Mesangial cell (primary cell): Measurements from ENCODE around the gene SLC38A3. TPM values are rescaled to one million over a fixed set of nuclear protein-coding genes. Genes with fewer than 3 reads are reported as not detected.

Experiments used
- total RNA-seq: library from RNA; depleted of rRNA; stranded (reverse); fragments of >200 nt; gene quantifications from 2 replicates; pipeline ENCODE4 v1.2.3, GENCODE V29; 2015

Gene SLC38A3
- 0.51 TPM in 1 of 2 replicates, not detected in the other for total RNA-seq

DNA sequence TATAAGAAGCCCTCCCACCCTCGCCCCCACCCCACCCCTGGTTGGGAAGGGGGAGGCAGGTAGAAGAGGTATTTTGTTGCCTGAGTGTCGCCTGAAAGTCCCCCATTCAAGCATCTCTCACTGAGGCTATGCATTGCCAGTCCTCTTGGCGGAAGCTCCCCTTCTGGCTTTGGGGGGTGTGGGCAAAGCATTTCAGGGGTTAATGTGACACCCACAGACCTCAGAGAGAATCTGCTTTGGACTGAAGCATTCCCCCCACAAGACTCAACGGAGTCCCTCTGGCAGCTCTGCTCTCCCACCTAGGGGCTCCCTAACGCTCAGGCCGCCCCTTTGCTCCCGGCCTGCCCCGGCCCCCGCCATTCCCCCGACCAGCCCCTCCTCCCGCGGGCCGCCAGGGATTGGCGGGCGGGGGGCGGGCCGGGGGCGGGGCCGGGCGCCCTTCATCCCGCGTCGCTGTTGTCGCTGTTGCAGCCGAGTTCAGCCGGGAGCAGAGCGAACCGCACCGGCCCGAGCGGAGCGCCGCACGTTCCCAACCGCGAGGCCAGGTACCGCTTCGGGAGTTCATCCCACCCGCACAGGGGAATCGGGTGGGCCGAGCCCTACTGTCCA lies at the start of gene SLC38A3:
Gene SLC38A3 (plus strand): TSS at position 468 of the 609 bp plus-strand sequence. CDS start 8,929 bp downstream, outside the sequence.

DNA sequence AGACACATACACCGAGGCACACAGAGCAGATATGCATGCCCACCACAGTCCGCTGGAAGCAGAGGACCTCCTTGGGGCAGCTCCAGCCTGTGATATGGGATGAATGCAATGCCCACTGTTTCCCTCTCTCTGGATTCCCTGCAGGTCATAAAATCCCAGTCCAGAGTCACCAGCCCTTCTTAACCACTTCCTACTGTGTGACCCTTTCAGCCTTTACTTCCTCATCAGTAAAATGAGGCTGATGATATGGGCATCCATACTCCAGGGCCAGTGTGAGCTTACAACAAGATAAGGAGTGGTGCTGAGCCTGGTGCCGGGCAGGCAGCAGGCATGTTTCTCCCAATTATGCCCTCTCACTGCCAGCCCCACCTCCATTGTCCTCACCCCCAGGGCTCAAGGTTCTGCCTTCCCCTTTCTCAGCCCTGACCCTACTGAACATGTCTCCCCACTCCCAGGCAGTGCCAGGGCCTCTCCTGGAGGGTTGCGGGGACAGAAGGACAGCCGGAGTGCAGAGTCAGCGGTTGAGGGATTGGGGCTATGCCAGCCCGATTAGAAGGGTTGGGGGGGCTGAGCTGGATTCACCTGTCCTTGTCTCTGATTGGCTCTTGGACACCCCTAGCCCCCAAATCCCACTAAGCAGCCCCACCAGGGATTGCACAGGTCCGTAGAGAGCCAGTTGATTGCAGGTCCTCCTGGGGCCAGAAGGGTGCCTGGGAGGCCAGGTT lies 14.0 kb upstream of the SLC38A3 start, which contains the start of gene GNAT1:
Gene GNAT1 (plus strand): TSS at position 675 of the 725 bp plus-strand sequence. CDS start 116 bp downstream, outside the sequence.

DNA sequence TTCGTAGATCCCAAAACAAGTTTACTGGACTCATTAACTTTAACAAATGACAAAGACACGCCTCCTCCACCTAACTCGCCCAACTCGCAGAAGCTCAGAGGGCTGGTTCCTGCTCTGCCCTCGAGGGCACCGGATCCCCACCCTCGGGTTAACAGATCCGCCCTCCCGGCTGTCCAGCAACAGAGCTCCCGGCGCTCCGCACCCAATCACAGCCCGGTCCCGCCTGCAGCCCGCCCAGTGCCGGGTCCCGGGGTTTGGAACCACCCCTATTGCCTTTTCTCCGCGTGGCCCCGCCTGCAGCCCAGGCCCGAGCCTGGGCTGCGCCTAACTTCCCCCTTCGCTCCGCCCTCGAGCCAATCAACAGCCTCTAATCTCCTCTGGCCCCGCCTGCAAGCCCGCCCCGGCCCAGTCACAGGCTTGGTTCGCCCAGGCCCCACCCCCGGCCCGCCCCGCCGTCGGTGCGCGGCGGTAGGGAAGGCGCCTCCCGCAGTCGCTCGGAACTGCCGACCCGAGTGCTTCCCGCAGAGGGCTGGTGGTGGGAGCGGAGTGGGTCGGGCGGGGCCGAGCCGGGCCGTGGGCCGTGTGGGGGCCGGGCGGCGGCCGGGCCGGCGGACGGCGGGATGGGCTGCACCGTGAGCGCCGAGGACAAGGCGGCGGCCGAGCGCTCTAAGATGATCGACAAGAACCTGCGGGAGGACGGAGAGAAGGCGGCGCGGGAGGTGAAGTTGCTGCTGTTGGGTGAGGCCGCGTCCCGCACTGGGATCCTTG lies 30.8 kb downstream of the SLC38A3 start, which contains the start of gene GNAI2:
Gene GNAI2 (plus strand): TSS at position 489 of the 768 bp plus-strand sequence. CDS start 132 bp downstream, at position 621.

DNA sequence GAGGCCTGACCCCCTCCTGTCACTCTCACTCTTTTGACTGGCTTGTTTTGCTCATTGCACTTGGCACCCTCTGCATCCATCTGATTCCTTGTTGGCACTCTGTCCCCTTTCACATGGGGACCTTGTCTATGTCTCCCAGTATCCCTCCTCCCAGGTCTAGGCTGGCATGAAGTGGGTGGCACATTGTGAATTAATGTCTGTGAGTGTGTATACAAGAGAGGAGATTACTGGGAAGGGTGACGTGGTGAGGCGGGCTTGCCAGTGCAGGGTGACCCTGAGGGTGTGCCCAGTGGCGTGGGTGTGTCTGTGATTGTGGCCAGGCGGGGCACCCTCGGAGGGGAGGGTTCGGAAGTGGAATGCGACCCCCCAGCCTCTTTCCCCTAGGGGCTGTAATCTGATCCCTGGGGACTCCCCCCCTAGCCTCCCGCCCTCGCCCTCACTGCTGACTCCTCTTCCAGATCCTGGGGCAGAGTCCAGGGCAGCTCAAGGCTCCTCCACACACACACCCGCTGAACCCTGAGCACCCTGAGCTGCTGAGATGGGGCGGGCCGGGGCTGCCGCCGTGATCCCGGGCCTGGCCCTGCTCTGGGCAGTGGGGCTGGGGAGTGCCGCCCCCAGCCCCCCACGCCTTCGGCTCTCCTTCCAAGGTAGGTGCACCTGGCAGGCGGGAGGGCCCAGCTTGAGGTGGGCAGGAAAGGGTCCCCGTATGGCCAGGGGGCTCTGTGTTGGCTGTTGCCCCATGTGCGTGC lies 63.8 kb downstream of the SLC38A3 start, which contains the start of gene SEMA3B:
Gene SEMA3B (plus strand): TSS at position 445 of the 749 bp plus-strand sequence. CDS start 94 bp downstream, at position 539.

Other genes starting within 250 kb of the SLC38A3 start
- gene RBM5, start 116.4 kb upstream of the SLC38A3 start, total RNA-seq: 48.1 and 64.3 TPM in 2 replicates
- gene SEMA3F, start 49.9 kb upstream of the SLC38A3 start, total RNA-seq: 23.8 and 42.1 TPM in 2 replicates
- not detected in 2 replicates for gene GNAT1, start 13.7 kb upstream of the SLC38A3 start, total RNA-seq
- gene GNAI2, start 30.9 kb downstream of the SLC38A3 start, total RNA-seq: 258 and 294 TPM in 2 replicates
- 7.8 and 49.4 TPM in 2 replicates for gene SEMA3B, start 63.9 kb downstream of the SLC38A3 start, total RNA-seq
- gene LSMEM2, start 73.8 kb downstream of the SLC38A3 start, total RNA-seq: not detected in 2 replicates
- gene IFRD2, start 87.2 kb downstream of the SLC38A3 start, total RNA-seq: 55.1 and 154 TPM in 2 replicates
- 4.4 and 9.3 TPM in 2 replicates for gene HYAL3, start 94.1 kb downstream of the SLC38A3 start, total RNA-seq
- 12.7 and 17.0 TPM in 2 replicates for gene NAA80, start 94.1 kb downstream of the SLC38A3 start, total RNA-seq
- gene HYAL1, start 98.3 kb downstream of the SLC38A3 start, total RNA-seq: 1.1 and 1.5 TPM in 2 replicates
- 155 and 163 TPM in 2 replicates for gene HYAL2, start 117.5 kb downstream of the SLC38A3 start, total RNA-seq
- gene TUSC2, start 123.0 kb downstream of the SLC38A3 start, total RNA-seq: 31.3 and 33.0 TPM in 2 replicates
- 15.8 and 23.1 TPM in 2 replicates for gene RASSF1, start 135.6 kb downstream of the SLC38A3 start, total RNA-seq
- gene ZMYND10, start 140.5 kb downstream of the SLC38A3 start, total RNA-seq: 2.1 and 3.9 TPM in 2 replicates
- gene NPRL2, start 145.5 kb downstream of the SLC38A3 start, total RNA-seq: 21.0 and 25.4 TPM in 2 replicates
- gene CYB561D2, start 145.6 kb downstream of the SLC38A3 start, total RNA-seq: 30.5 and 38.3 TPM in 2 replicates
- 61.4 and 80.4 TPM in 2 replicates for gene TMEM115, start 154.2 kb downstream of the SLC38A3 start, total RNA-seq